GM18861 (cell line): ENCODE data around the gene ZKSCAN4.

Experiments used
- ATAC-seq: cut with Tn5 transposase; IDR thresholded peaks from one replicate; pipeline ENCODE4 v1.9.1; 2021; ENCODE audit not compliant: unreplicated experiment

Gene ZKSCAN4

GRCh38 chr6:28209753-28210535 is 42.1 kb downstream of the ZKSCAN4 start:
- no peak for ATAC-seq

GRCh38 chr6:28208111-28208659 is 43.9 kb downstream of the ZKSCAN4 start:
- ATAC-seq, result no peak

GRCh38 chr6:28207510-28208110 is 44.5 kb downstream of the ZKSCAN4 start:
- no peak for ATAC-seq

GRCh38 chr6:28206928-28207509 is 45.0 kb downstream of the ZKSCAN4 start:
- no peak for ATAC-seq

- ATAC-seq, result no peak
Measured at GRCh38 chr6:28206527-28206926, 45.5 kb downstream of the ZKSCAN4 start.

GRCh38 chr6:28205879-28206278 is 46.2 kb downstream of the ZKSCAN4 start:
- no peak for ATAC-seq

- ATAC-seq, result no peak
Measured at GRCh38 chr6:28203201-28203600, 48.9 kb downstream of the ZKSCAN4 start.

- no peak for ATAC-seq
Measured at GRCh38 chr6:28200020-28200419, 52.0 kb downstream of the ZKSCAN4 start.
